Activated naive CD8-positive, alpha-beta T cell (primary cell): ENCODE results near the gene KIAA1958.
A peak's percentile ranks its signal among the peaks of the same experiment; 100 is the strongest.

Source experiments
- H3K27ac Mint-ChIP-seq: one replicate; pipeline ENCODE4 v1.8.0; 2021; ENCODE audit warnings: mixed read lengths
- H3K27me3 Mint-ChIP-seq: one replicate; pipeline ENCODE4 v1.8.0; 2021; ENCODE audit warnings: mixed read lengths
- H3K36me3 Mint-ChIP-seq: one replicate; pipeline ENCODE4 v1.8.0; 2021; ENCODE audit warnings: mixed read lengths
- H3K4me1 Mint-ChIP-seq: one replicate; pipeline ENCODE4 v1.8.0; 2021; ENCODE audit warnings: low read depth, mixed read lengths
- H3K4me3 Mint-ChIP-seq: one replicate; pipeline ENCODE4 v1.8.0; 2021; ENCODE audit warnings: mild to moderate bottlenecking, mixed read lengths
- H3K9me3 Mint-ChIP-seq: one replicate; pipeline ENCODE4 v1.8.0; 2021; ENCODE audit warnings: low read depth, mixed read lengths

Gene KIAA1958

GRCh38 chr9:112477330-112477729, 9.3 kb upstream of the KIAA1958 start:
- H3K27me3 Mint-ChIP-seq: no peaks in the 10 kb centered on the region
- no peak overlapping the region for H3K27ac Mint-ChIP-seq
- no peak overlapping the region for H3K4me3 Mint-ChIP-seq
- no peaks in the 10 kb centered on the region for H3K9me3 Mint-ChIP-seq
- H3K36me3 Mint-ChIP-seq: peaks cover 17% of the 10 kb centered on the region
- no peaks in the 10 kb centered on the region for H3K4me1 Mint-ChIP-seq

DNA sequence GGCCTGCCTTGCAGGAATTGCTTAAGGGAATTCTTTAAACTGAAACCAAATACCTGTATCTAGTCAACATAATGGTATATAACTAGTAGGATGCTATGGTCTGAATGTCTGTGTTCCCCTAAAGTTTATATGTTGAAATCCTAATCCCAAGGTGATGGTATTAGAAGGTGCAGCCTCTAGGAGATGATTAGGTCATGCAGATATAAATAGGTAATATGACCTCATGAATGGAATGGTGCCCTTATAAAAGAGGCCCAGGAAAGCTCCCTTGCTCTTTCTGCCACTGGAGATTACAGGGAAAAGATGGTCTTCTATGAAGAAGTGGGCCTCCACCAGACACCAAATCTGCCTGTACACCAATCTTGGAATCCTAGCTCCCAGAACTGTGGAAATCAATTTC, 7.4 kb upstream of the KIAA1958 start:
- Mint-ChIP-seq H3K36me3 (peaks cover 15% of the 10 kb centered on the region), H3K4me1 (no peaks in the 10 kb centered on the region), H3K9me3 (no peaks in the 10 kb centered on the region), H3K27ac (no peak overlapping the region), H3K27me3 (no peaks in the 10 kb centered on the region), H3K4me3 (no peak overlapping the region)

- no peaks in the 10 kb centered on the region for H3K27me3 Mint-ChIP-seq
- peaks cover 5% of the 10 kb centered on the region for H3K36me3 Mint-ChIP-seq
- no peaks in the 10 kb centered on the region for H3K9me3 Mint-ChIP-seq
- H3K4me1 Mint-ChIP-seq: peaks cover 31% of the 10 kb centered on the region
- no peak overlapping the region for H3K4me3 Mint-ChIP-seq
- H3K27ac Mint-ChIP-seq: no peak overlapping the region
These were observed 2.0 kb upstream of the KIAA1958 start for GRCh38 chr9:112484607-112485006.

GRCh38 chr9:112485574-112485973, 1.1 kb upstream of the KIAA1958 start:
- Mint-ChIP-seq H3K4me1 (peaks cover 40% of the 10 kb centered on the region), H3K36me3 (peaks cover 5% of the 10 kb centered on the region), H3K27me3 (no peaks in the 10 kb centered on the region), H3K9me3 (no peaks in the 10 kb centered on the region), H3K27ac (peak overlapping the region; percentile 96), H3K4me3 (peak overlapping the region; percentile 98)

DNA sequence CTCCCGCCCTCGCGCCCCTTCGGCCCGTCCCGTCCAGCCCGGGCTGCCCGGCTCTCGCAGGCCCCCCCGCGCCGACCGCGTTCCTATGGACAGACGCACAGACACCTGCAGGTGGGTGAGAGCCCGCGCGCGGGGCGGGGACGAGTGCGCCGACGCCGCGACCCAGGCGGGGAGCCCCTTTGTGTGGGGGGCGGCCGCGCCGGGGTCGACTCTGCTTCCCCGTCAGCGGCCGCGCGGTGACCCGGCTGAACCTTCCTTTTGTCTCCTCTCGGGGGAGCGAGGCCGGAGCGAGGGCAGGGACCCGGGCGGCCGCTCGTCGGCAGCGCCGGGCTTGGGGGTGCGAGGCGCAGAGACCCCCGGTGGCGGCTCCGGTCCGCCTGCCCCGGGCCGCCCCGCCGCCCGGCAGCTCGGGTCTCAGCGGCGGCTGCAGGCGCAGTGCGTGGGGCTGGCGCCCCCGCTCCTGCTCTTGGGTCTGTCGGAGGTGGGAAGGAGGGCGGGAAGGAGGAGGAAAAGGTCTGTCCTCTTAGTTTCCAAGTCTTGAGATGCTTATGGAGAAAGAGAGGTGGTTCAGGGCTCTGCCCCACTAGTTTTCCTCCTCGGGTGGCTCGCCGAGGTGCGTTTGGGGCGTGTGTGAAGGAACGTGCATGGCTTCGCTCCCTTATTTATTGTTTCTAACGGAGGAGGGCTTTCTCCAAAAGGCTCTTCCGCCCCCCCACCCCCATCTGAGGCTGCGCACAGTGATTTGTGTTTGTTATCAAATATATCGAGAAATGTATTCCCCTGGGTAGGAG, 576 bp downstream of the KIAA1958 start:
- H3K9me3 Mint-ChIP-seq: no peaks in the 10 kb centered on the region
- peaks cover 44% of the 10 kb centered on the region for H3K4me1 Mint-ChIP-seq
- peak overlapping the region; percentile 90 for H3K27ac Mint-ChIP-seq
- H3K36me3 Mint-ChIP-seq: peaks cover 2% of the 10 kb centered on the region
- H3K4me3 Mint-ChIP-seq: peak overlapping the region; percentile 96
- H3K27me3 Mint-ChIP-seq: no peaks in the 10 kb centered on the region

DNA sequence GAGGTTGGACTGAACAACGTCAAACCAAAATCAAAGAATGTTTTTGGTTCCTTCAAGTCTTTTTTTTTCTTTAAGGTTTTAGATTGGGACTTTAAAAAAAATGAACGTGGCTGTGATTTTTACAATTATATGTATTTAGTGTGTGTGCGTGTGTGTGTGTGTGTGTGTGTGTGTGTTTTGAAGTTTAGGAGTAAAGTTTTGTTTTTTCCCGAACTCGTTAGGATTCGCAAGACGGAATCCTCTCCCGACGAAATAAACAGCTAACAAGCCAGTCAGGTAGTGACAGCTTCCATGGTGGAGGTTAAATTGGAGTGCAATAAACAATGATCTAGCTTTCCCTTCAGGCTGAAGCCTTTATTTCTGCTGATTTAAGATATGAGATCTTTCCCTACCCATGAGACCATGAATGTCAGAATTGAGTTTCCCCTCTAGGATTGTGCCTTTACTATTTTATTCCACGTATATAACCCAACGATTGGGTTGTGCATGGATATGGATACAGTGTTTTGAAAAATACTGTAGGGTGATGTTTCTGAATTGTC, 1.2 kb downstream of the KIAA1958 start:
- no peaks in the 10 kb centered on the region for H3K9me3 Mint-ChIP-seq
- H3K27me3 Mint-ChIP-seq: no peaks in the 10 kb centered on the region
- H3K4me1 Mint-ChIP-seq: peaks cover 44% of the 10 kb centered on the region
- peaks cover 2% of the 10 kb centered on the region for H3K36me3 Mint-ChIP-seq
- H3K27ac Mint-ChIP-seq: peak overlapping the region; percentile 90
- peak overlapping the region; percentile 96 for H3K4me3 Mint-ChIP-seq

GRCh38 chr9:112489039-112489546, 2.5 kb downstream of the KIAA1958 start:
- Mint-ChIP-seq H3K4me3 (peak overlapping the region; percentile 10), H3K9me3 (peaks cover 6% of the 10 kb centered on the region), H3K4me1 (peaks cover 44% of the 10 kb centered on the region), H3K36me3 (peaks cover 12% of the 10 kb centered on the region), H3K27ac (no peak overlapping the region), H3K27me3 (no peaks in the 10 kb centered on the region)

DNA sequence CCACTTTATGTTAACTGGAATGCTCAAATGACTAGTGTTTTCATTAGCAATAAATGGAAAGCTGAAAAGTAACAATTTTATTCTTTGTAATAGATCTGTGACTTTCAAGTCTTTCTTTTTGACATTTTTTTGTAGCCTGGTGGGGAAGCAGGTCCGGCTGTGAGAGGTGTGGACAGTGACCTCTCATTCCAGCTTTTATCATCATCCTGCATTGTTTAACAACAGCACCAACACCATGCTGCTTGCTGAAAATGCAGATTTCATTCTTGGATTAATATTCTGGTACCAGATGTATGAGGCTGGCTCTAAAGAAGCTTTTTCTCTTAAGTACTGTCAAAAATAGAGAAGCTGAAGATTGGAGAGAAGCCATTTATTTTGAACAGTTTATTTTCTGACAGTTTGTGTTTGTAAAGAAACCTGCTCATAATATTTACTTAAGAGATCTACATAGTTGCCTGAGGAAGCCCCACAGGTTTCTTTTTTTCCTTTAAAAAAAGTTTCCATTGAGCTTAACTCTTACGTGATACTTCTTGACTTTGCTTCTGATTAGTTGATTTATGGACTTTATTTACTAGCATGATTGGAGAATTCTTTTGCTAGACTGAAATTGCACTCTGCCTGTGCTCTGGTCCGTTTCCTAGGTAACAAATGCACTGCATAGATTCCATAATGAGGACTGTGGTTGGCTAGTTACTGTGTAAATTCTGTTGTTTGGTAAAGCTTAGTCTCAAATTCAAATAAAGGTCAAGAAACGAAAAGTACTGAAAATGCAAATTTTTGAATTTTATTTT, 3.4 kb downstream of the KIAA1958 start:
- peaks cover 12% of the 10 kb centered on the region for H3K9me3 Mint-ChIP-seq
- peaks cover 20% of the 10 kb centered on the region for H3K36me3 Mint-ChIP-seq
- H3K4me1 Mint-ChIP-seq: peaks cover 44% of the 10 kb centered on the region
- H3K27ac Mint-ChIP-seq: no peak overlapping the region
- H3K4me3 Mint-ChIP-seq: no peak overlapping the region
- no peaks in the 10 kb centered on the region for H3K27me3 Mint-ChIP-seq

DNA sequence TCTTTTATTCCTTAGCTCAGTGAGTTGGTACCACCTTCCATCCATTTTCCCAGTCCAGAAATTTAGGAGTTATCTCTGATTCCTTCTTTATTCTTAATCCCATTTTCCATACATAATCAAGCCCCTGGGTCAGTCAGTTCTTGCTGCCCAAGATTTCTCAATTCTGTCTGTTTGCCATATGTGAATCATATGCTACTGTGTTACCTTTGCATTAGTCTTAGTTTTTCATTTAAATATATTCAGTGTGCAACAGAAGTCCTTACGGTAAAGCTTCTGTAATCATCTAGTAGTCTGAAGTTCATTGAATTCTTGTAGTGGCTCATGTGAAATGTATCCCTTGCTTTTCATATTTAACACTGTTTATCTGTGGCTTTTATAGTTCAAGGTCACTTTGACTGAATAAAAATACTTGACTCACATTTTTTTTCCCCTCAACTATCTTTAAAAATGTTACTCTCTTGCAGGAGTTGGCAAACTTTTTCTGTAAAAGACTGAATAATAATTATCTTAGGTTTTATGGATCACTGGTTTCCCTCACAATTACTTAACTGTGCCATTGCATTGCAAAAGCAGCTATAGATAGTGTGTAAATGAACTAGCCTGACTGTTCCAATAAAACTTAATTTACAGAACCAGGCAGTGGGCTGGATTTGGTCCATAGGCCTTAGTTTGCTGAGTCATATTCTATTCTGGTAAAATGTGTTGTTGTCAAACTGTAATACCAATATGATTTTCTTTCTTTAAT, 6.9 kb downstream of the KIAA1958 start:
- peaks cover 25% of the 10 kb centered on the region for H3K36me3 Mint-ChIP-seq

DNA sequence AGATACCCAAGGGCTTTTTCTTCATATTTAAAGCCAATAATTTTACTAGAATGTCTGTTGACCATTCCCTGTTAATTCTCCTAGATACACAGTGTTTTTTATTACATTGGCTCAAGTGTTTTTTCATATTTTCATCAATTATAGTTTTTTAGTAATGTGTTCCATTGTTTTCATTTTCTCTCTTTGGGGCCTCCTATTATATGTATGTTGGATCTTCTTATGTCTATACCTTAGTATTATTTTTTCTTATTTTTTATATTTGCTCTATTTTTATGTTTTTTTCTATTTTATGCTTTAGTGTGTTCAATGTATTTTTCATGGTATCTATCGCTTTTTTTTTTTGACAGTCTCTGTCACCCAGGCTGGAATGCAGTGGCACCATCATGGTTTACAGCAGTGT, 7.5 kb downstream of the KIAA1958 start:
- no peaks in the 10 kb centered on the region for H3K27me3 Mint-ChIP-seq
- peaks cover 15% of the 10 kb centered on the region for H3K9me3 Mint-ChIP-seq
- H3K36me3 Mint-ChIP-seq: peaks cover 30% of the 10 kb centered on the region
- H3K4me3 Mint-ChIP-seq: no peak overlapping the region
- H3K27ac Mint-ChIP-seq: no peak overlapping the region
- peaks cover 21% of the 10 kb centered on the region for H3K4me1 Mint-ChIP-seq

More for the DNA sequence above, 6.9 kb downstream of the KIAA1958 start:
- H3K9me3 Mint-ChIP-seq: peaks cover 15% of the 10 kb centered on the region
- H3K27ac Mint-ChIP-seq: no peak overlapping the region
- no peak overlapping the region for H3K4me3 Mint-ChIP-seq
- H3K27me3 Mint-ChIP-seq: no peaks in the 10 kb centered on the region
- H3K4me1 Mint-ChIP-seq: peaks cover 23% of the 10 kb centered on the region

GRCh38 chr9:112495614-112496013, 9.0 kb downstream of the KIAA1958 start:
- no peak overlapping the region for H3K27ac Mint-ChIP-seq
- H3K36me3 Mint-ChIP-seq: peaks cover 30% of the 10 kb centered on the region
- peaks cover 10% of the 10 kb centered on the region for H3K4me1 Mint-ChIP-seq
- H3K27me3 Mint-ChIP-seq: no peaks in the 10 kb centered on the region
- H3K4me3 Mint-ChIP-seq: no peak overlapping the region
- H3K9me3 Mint-ChIP-seq: peaks cover 15% of the 10 kb centered on the region

GRCh38 chr9:112496074-112496722, 9.6 kb downstream of the KIAA1958 start:
- peaks cover 15% of the 10 kb centered on the region for H3K9me3 Mint-ChIP-seq
- no peak overlapping the region for H3K4me3 Mint-ChIP-seq
- no peaks in the 10 kb centered on the region for H3K27me3 Mint-ChIP-seq
- no peak overlapping the region for H3K27ac Mint-ChIP-seq
- peaks cover 8% of the 10 kb centered on the region for H3K4me1 Mint-ChIP-seq
- peaks cover 30% of the 10 kb centered on the region for H3K36me3 Mint-ChIP-seq

DNA sequence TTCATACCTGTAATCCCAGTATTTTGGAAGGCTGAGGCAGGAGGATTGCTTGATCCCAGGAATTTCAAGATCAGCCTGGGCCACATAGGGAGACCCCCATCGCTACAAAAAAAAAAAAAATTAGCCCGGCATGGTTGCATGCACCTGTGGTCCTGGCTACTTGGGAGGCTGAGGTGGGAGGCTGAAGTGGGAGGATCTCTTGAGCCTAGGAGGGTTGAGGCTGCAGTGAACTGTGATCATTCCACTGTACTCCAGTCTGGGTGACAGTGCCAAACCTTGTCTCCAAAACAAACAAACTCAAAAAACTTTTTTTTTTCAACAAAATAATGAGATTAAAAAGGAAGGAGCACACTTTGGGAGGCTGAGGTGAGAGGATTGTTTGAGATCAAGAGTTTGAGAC, 14.2 kb downstream of the KIAA1958 start:
- Mint-ChIP-seq H3K4me3 (no peak overlapping the region), H3K36me3 (peaks cover 8% of the 10 kb centered on the region), H3K4me1 (peaks cover 8% of the 10 kb centered on the region), H3K9me3 (no peaks in the 10 kb centered on the region), H3K27ac (no peak overlapping the region), H3K27me3 (no peaks in the 10 kb centered on the region)

DNA sequence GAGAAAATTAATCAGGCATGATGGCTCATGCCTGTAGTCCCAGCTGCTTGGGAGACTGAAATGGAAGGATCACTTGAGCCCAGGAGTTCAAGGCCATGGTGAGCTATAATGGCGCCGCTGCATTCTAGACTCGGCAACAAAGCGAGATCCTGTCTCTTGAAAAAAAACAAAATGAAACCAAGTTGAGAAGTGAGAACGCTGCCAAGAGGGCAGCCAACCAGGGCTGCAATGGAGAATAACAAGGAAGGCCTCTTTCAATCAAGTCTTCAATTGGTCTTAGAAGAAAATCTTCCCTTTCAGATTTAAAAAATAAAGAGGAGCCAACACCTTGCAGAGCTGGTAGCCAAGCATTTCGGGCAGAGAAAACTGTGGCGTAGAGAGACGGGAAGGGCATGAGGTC, 14.7 kb downstream of the KIAA1958 start:
- no peak overlapping the region for H3K4me3 Mint-ChIP-seq
- H3K9me3 Mint-ChIP-seq: no peaks in the 10 kb centered on the region
- H3K36me3 Mint-ChIP-seq: peaks cover 6% of the 10 kb centered on the region
- H3K27me3 Mint-ChIP-seq: no peaks in the 10 kb centered on the region
- H3K4me1 Mint-ChIP-seq: peaks cover 9% of the 10 kb centered on the region
- no peak overlapping the region for H3K27ac Mint-ChIP-seq
